CD14-positive monocyte (primary cell): Measurements from ENCODE around the gene KCTD21. TPM values are rescaled to one million over a fixed set of nuclear protein-coding genes. Genes with fewer than 3 reads are reported as not detected.

Experiments
- DNase-seq, 3 donors: peaks; one replicate each; pipeline ENCODE4 v3.0.0-alpha.2; 2011 to 2022
- H2AFZ ChIP-seq: 2 replicates; pipeline ENCODE4 v1.6.0; 2012; ENCODE audit warnings: mild to moderate bottlenecking, low read depth, low read length, inconsistent platforms; ENCODE audit not compliant: insufficient read depth, poor library complexity, severe bottlenecking
- H3K27ac ChIP-seq, 2 donors: 1 replicate in 1 of 2; 2 replicates in 1 of 2; pipeline ENCODE4 v1.5.1; 2012 to 2013; ENCODE audit warnings: low read length in 2 of 2, control low read depth in 1 of 2, inconsistent platforms in 1 of 2, low read depth in 1 of 2, mild to moderate bottlenecking in 1 of 2
- H3K27me3 ChIP-seq, 2 donors: one replicate each; pipeline versions ENCODE4 v1.6.0 to v1.6.1; 2011 to 2013; ENCODE audit warnings: low read length in 2 of 2; ENCODE audit not compliant: control insufficient read depth in 2 of 2, insufficient read depth in 2 of 2
- H3K36me3 ChIP-seq, 2 donors: replicated peaks in 1 of 2; 1 replicate in 1 of 2; 2 replicates in 1 of 2; pipeline versions ENCODE4 v1.5.1 to v1.6.1; 2012 to 2013; ENCODE audit warnings: low read length in 2 of 2, control low read depth in 1 of 2, inconsistent platforms in 1 of 2, mild to moderate bottlenecking in 1 of 2; ENCODE audit not compliant: insufficient read depth in 2 of 2, control insufficient read depth in 1 of 2
- H3K4me1 ChIP-seq, 2 donors: 1 replicate in 1 of 2; 2 replicates in 1 of 2; pipeline versions ENCODE4 v1.5.1 to v1.6.1; 2012 to 2013; ENCODE audit warnings: low read length in 2 of 2, control low read depth in 1 of 2, inconsistent platforms in 1 of 2, mild to moderate bottlenecking in 1 of 2, moderate library complexity in 1 of 2; ENCODE audit not compliant: insufficient read depth in 2 of 2, control insufficient read depth in 1 of 2
- H3K4me2 ChIP-seq: replicated peaks from 2 replicates; pipeline ENCODE3; 2012; ENCODE audit warnings: low read length, moderate library complexity, mild to moderate bottlenecking; ENCODE audit not compliant: poor library complexity, severe bottlenecking; ENCODE audit errors: extremely low read depth
- H3K4me3 ChIP-seq, 3 experiments: fragments of 200-600 bp in 1 of 3; sonication (generic) in 1 of 3; replicated peaks in 1 of 3; 1 replicate in 2 of 3; 2 replicates in 1 of 3; pipeline ENCODE4 v1.5.1; 2011 to 2013; ENCODE audit warnings: low read length in 3 of 3, mild to moderate bottlenecking in 3 of 3, control low read depth in 2 of 3, low read depth in 2 of 3, inconsistent platforms in 1 of 3, moderate library complexity in 1 of 3
- H3K79me2 ChIP-seq: 2 replicates; pipeline ENCODE4 v1.6.0; 2012; ENCODE audit warnings: mild to moderate bottlenecking, control low read depth, inconsistent platforms, low read length, moderate library complexity; ENCODE audit not compliant: insufficient read depth
- H3K9ac ChIP-seq: 2 replicates; pipeline ENCODE4 v1.6.0; 2017; ENCODE audit warnings: low read length, mild to moderate bottlenecking; ENCODE audit not compliant: insufficient read depth, poor library complexity, severe bottlenecking
- H3K9me3 ChIP-seq, 2 donors: replicated peaks in 1 of 2; 1 replicate in 1 of 2; 2 replicates in 1 of 2; pipeline versions ENCODE4 v1.5.1 to v1.6.1; 2012 to 2013; ENCODE audit warnings: low read length in 2 of 2, control low read depth in 1 of 2; ENCODE audit not compliant: control insufficient read depth in 1 of 2, insufficient read depth in 1 of 2
- H4K20me1 ChIP-seq: 2 replicates; pipeline ENCODE4 v1.6.0; 2012; ENCODE audit warnings: mild to moderate bottlenecking, low read length, control low read depth, moderate library complexity; ENCODE audit not compliant: insufficient read depth
- H3K27ac Mint-ChIP-seq, 7 donors: one replicate each; pipeline ENCODE4 v1.8.0; 2020; ENCODE audit warnings: mild to moderate bottlenecking in 7 of 7, mixed read lengths in 7 of 7, moderate library complexity in 6 of 7, inconsistent platforms in 2 of 7
- H3K27me3 Mint-ChIP-seq, 3 donors: one replicate each; pipeline ENCODE4 v1.8.0; 2021 to 2022; ENCODE audit warnings: low read depth in 3 of 3, mild to moderate bottlenecking in 3 of 3, mixed read lengths in 3 of 3, moderate library complexity in 3 of 3, inconsistent platforms in 1 of 3
- H3K36me3 Mint-ChIP-seq, 2 donors: one replicate each; pipeline ENCODE4 v1.8.0; 2020; ENCODE audit warnings: mixed read lengths in 2 of 2, inconsistent platforms in 1 of 2, mild to moderate bottlenecking in 1 of 2
- H3K4me1 Mint-ChIP-seq: one replicate; pipeline ENCODE4 v1.8.0; 2020; ENCODE audit warnings: mild to moderate bottlenecking, mixed read lengths
- H3K4me3 Mint-ChIP-seq, 2 donors: one replicate each; pipeline ENCODE4 v1.8.0; 2020; ENCODE audit warnings: mild to moderate bottlenecking in 2 of 2, mixed read lengths in 2 of 2, moderate library complexity in 1 of 2
- H3K9me3 Mint-ChIP-seq, 7 donors: one replicate each; pipeline ENCODE4 v1.8.0; 2020 to 2022; ENCODE audit warnings: mixed read lengths in 7 of 7, mild to moderate bottlenecking in 6 of 7, moderate library complexity in 6 of 7, inconsistent platforms in 2 of 7
- CTCF ChIP-seq: fragments of 200-600 bp; IDR thresholded peaks from one replicate; pipeline ENCODE4 v1.8.0; 2022; ENCODE audit warnings: antibody characterized with exemption, mild to moderate bottlenecking
- WGBS: methylation state at CpG from one replicate; pipeline ENCODE4 v1.1.5; 2013; ENCODE audit warnings: missing lambda C conversion rate; ENCODE audit not compliant: insufficient coverage; 5-methylcytosine and 5-hydroxymethylcytosine counted together
- intact Hi-C, 2 donors: fragments of 100-400 bp; cut with micrococcal nuclease; formaldehyde crosslinking; loops; one replicate each; pipeline versions ENCODE4 v1.15.0 to v1.15.1; 2023
- polyA plus RNA-seq, 3 donors: library from polyadenylated mRNA; depleted of rRNA in 1 of 3; unstranded in 2 of 3; stranded (reverse) in 1 of 3; fragments of 300-500 nt in 2 of 3; fragments of >200 nt in 1 of 3; fragmentation: Illumina TruSeq in 2 of 3; gene quantifications; 1 replicate in 2 of 3; 2 replicates in 1 of 3; pipeline ENCODE4 v1.2.3, GENCODE V29; 2012 to 2021

Gene KCTD21
- polyA plus RNA-seq, 3 donors = 3.2 to 9.2 (median 5.2) TPM

GRCh38 chr11:78193806-78194205 is 5.4 kb upstream of the KCTD21 start:
- Histone ChIP-seq H3K4me3 (no peak overlapping the region), H3K4me2 (no peak overlapping the region), H3K27ac (peak overlapping the region in 1 of 2 donors; percentile 74), H3K9ac (no peak overlapping the region), H4K20me1 (peaks cover 3% of the 10 kb centered on the region), H3K27me3 (peaks cover 0 to 4% of the 10 kb centered on the region in 2 donors), H2AFZ (no peak overlapping the region), H3K36me3 (peaks cover 0 to 13% of the 10 kb centered on the region in 2 donors), H3K79me2 (peaks cover 16% of the 10 kb centered on the region), H3K9me3 (no peaks in the 10 kb centered on the region), H3K4me1 (peaks cover 32 to 44% of the 10 kb centered on the region in 2 donors)
- Mint-ChIP-seq H3K27ac (peak overlapping the region in 3 of 7 donors; percentile 46 to 91 (median 65)), H3K36me3 (peaks cover 41 to 42% of the 10 kb centered on the region in 2 donors), H3K4me1 (peaks cover 44% of the 10 kb centered on the region), H3K4me3 (no peak overlapping the region), H3K27me3 (peaks cover 1 to 5% (median 3%) of the 10 kb centered on the region in 3 donors), H3K9me3 (peaks cover 0 to 4% (median 2%) of the 10 kb centered on the region in 7 donors)
- intact Hi-C loops = loop anchor here in 1 of 2 donors (5.0 kb wide), 1 partner anchor 57 kb away; the partner anchor contains the start of gene ALG8
- no peak for TF ChIP-seq CTCF
- no peak for DNase-seq
- 94% methylated on average over 8 of the region's 8 CpGs for WGBS

GRCh38 chr11:78192911-78193351 is 4.5 kb upstream of the KCTD21 start:
- H3K4me3 Mint-ChIP-seq = peak overlapping the region in 1 of 2 donors; percentile 11
- Histone ChIP-seq H3K79me2 (peaks cover 16% of the 10 kb centered on the region), H4K20me1 (peaks cover 3% of the 10 kb centered on the region), H3K36me3 (peaks cover 0 to 5% of the 10 kb centered on the region in 2 donors), H2AFZ (peak overlapping the region; percentile 26), H3K27me3 (peaks cover 0 to 4% of the 10 kb centered on the region in 2 donors), H3K27ac (peak overlapping the region; percentile 39 to 74), H3K4me1 (peaks cover 33 to 45% of the 10 kb centered on the region in 2 donors), H3K4me2 (peak overlapping the region; percentile 39), H3K4me3 (peak overlapping the region in 1 of 3 experiments; percentile 10), H3K9me3 (no peaks in the 10 kb centered on the region), H3K9ac (peak overlapping the region; percentile 38)
- H3K27me3 Mint-ChIP-seq = peaks cover 1 to 5% (median 3%) of the 10 kb centered on the region in 3 donors
- H3K9me3 Mint-ChIP-seq = peaks cover 0 to 6% (median 3%) of the 10 kb centered on the region in 7 donors
- intact Hi-C loops = loop anchor here in 1 of 2 donors (5.0 kb wide), 1 partner anchor 56 kb away; the partner anchor contains the start of gene ALG8
- peaks cover 47% of the 10 kb centered on the region for H3K4me1 Mint-ChIP-seq
- peaks cover 34 to 35% of the 10 kb centered on the region in 2 donors for H3K36me3 Mint-ChIP-seq
- peak overlapping the region; percentile 70 to 91 (median 82) for H3K27ac Mint-ChIP-seq
- DNase-seq = peak in 2 of 3 donors; percentile 31 to 51
- no peak for TF ChIP-seq CTCF
- 0% methylated on average over 1 of the region's 4 CpGs for whole genome bisulfite sequencing
